Measurements from ENCODE around the gene CACNA1I. TPM values are rescaled to one million over a fixed set of nuclear protein-coding genes. Genes with fewer than 3 reads are reported as not detected.

CACNA1I gene
- total and polyA plus RNA-seq, 2 experiments from 2014 or later = 0.17 to 0.21 TPM

GRCh38 chr22:39617970-39618757 lies 47.6 kb downstream of the CACNA1I start:
- Histone ChIP-seq H3K27me3 (no peaks in the 10 kb centered on the region), H3K4me3 (no peak overlapping the region)
- 76% methylated on average over 11 of the region's 11 CpGs for WGBS (ENCODE audit: low lambda C conversion rate, missing lambda C conversion rate)

GRCh38 chr22:39618996-39619530 lies 48.5 kb downstream of the CACNA1I start:
- Histone ChIP-seq H4K20me1 (ENCODE audit: insufficient read depth, poor library complexity, severe bottlenecking) (no peaks in the 10 kb centered on the region), H3K27ac (no peak overlapping the region), H3K9me2 (replicated peaks; ENCODE audit: insufficient read depth) (no peaks in the 10 kb centered on the region), H3K79me2 (no peaks in the 10 kb centered on the region), H3K4me1 (ENCODE audit: insufficient read depth) (no peaks in the 10 kb centered on the region), H3K4me2 (no peak overlapping the region), H3K4me3 (no peak overlapping the region), H3K27me3 (no peaks in the 10 kb centered on the region), H3K9me3 (ENCODE audit: low read depth) (no peaks in the 10 kb centered on the region), H3K36me3 (replicated peaks; ENCODE audit: insufficient read depth, low read depth) (no peaks in the 10 kb centered on the region), H2AFZ (no peak overlapping the region)
- 96% methylated on average over 16 of the region's 17 CpGs for WGBS (ENCODE audit: low lambda C conversion rate, missing lambda C conversion rate)
- no peak for DNase-seq (ENCODE audit: low spot score)
- TF ChIP-seq EZH2 (IDR thresholded peaks at IDR 0.05; ENCODE audit: borderline replicate concordance) = no peak
- TF ChIP-seq CTCF (IDR thresholded peaks at IDR 0.05; ENCODE audit: poor library complexity) = no peak
- no peak for TF ChIP-seq EZH2phosphoT487 (IDR thresholded peaks at IDR 0.05; ENCODE audit: low read depth, severe bottlenecking, unreplicated experiment)

More at GRCh38 chr22:39617970-39618757, 47.6 kb downstream of the CACNA1I start:
- Histone ChIP-seq H4K20me1 (ENCODE audit: insufficient read depth, poor library complexity, severe bottlenecking) (no peaks in the 10 kb centered on the region), H2AFZ (no peak overlapping the region), H3K4me1 (ENCODE audit: insufficient read depth) (no peaks in the 10 kb centered on the region), H3K9me2 (replicated peaks; ENCODE audit: insufficient read depth) (no peaks in the 10 kb centered on the region), H3K79me2 (no peaks in the 10 kb centered on the region), H3K36me3 (replicated peaks; ENCODE audit: insufficient read depth, low read depth) (no peaks in the 10 kb centered on the region), H3K9me3 (ENCODE audit: low read depth) (no peaks in the 10 kb centered on the region), H3K4me2 (no peak overlapping the region), H3K27ac (no peak overlapping the region)
- TF ChIP-seq CTCF (IDR thresholded peaks at IDR 0.05; ENCODE audit: poor library complexity) (no peak), EZH2 (IDR thresholded peaks at IDR 0.05; ENCODE audit: borderline replicate concordance) (no peak), EZH2phosphoT487 (IDR thresholded peaks at IDR 0.05; ENCODE audit: low read depth, severe bottlenecking, unreplicated experiment) (no peak)
- DNase-seq (ENCODE audit: low spot score) = no peak

GRCh38 chr22:39620924-39621690 lies 50.6 kb downstream of the CACNA1I start:
- H3K4me2 ChIP-seq = no peak overlapping the region

More at GRCh38 chr22:39620924-39621690, 50.6 kb downstream of the CACNA1I start:
- Histone ChIP-seq H2AFZ (no peak overlapping the region), H3K9me3 (ENCODE audit: low read depth) (no peaks in the 10 kb centered on the region), H3K4me3 (no peak overlapping the region), H4K20me1 (ENCODE audit: insufficient read depth, poor library complexity, severe bottlenecking) (no peaks in the 10 kb centered on the region), H3K9me2 (replicated peaks; ENCODE audit: insufficient read depth) (no peaks in the 10 kb centered on the region), H3K79me2 (no peaks in the 10 kb centered on the region), H3K4me1 (ENCODE audit: insufficient read depth) (no peaks in the 10 kb centered on the region), H3K27me3 (peaks cover 4% of the 10 kb centered on the region), H3K36me3 (replicated peaks; ENCODE audit: insufficient read depth, low read depth) (no peaks in the 10 kb centered on the region), H3K27ac (no peak overlapping the region)
- no peak for DNase-seq (ENCODE audit: low spot score)
- TF ChIP-seq EZH2 (IDR thresholded peaks at IDR 0.05; ENCODE audit: borderline replicate concordance) (no peak), EZH2phosphoT487 (IDR thresholded peaks at IDR 0.05; ENCODE audit: low read depth, severe bottlenecking, unreplicated experiment) (no peak), CTCF (IDR thresholded peaks at IDR 0.05; ENCODE audit: poor library complexity) (no peak)
- WGBS (ENCODE audit: low lambda C conversion rate, missing lambda C conversion rate) = 93% methylated on average over 8 of the region's 8 CpGs
